H9 (cell line): Measurements from ENCODE around the gene C2CD2. TPM values are rescaled to one million over a fixed set of nuclear protein-coding genes. Genes with fewer than 3 reads are reported as not detected.
A peak's percentile ranks its signal among the peaks of the same experiment; 100 is the strongest.

ENCODE experiments used
- DNase-seq: peaks from one replicate; pipeline ENCODE4 v3.0.0-alpha.2; 2017
- H2AFZ ChIP-seq: one replicate; pipeline ENCODE4 v1.6.1; 2013; ENCODE audit warnings: mild to moderate bottlenecking, low read length, control low read depth, moderate library complexity
- H2AK5ac ChIP-seq: 2 replicates; pipeline ENCODE4 v1.6.1; 2013; ENCODE audit warnings: low read length, control low read depth, mixed read lengths; ENCODE audit not compliant: insufficient read length
- H2BK120ac ChIP-seq: one replicate; pipeline ENCODE4 v1.6.1; 2013; ENCODE audit warnings: low read depth, mild to moderate bottlenecking, low read length, control low read depth, inconsistent platforms; ENCODE audit not compliant: poor library complexity, severe bottlenecking
- H2BK12ac ChIP-seq: 2 replicates; pipeline ENCODE4 v1.6.1; 2013; ENCODE audit warnings: low read length, control low read depth, mixed read lengths, low read depth; ENCODE audit not compliant: insufficient read length
- H2BK15ac ChIP-seq: 2 replicates; pipeline ENCODE4 v1.6.1; 2013; ENCODE audit warnings: low read depth, low read length, control low read depth
- H2BK20ac ChIP-seq: one replicate; pipeline ENCODE4 v1.6.1; 2013; ENCODE audit warnings: low read depth, mild to moderate bottlenecking, low read length, control low read depth, inconsistent platforms; ENCODE audit not compliant: poor library complexity, severe bottlenecking
- H2BK5ac ChIP-seq: 2 replicates; pipeline ENCODE4 v1.6.1; 2013; ENCODE audit warnings: low read length, control low read depth, mixed read lengths; ENCODE audit not compliant: insufficient read length
- H3K14ac ChIP-seq: 2 replicates; pipeline ENCODE4 v1.6.1; 2013; ENCODE audit warnings: low read length, control low read depth; ENCODE audit not compliant: insufficient read depth
- H3K18ac ChIP-seq: 2 replicates; pipeline ENCODE4 v1.6.1; 2013; ENCODE audit warnings: low read depth, mild to moderate bottlenecking, mixed read lengths, low read length, control low read depth; ENCODE audit not compliant: insufficient read length
- H3K23ac ChIP-seq: 2 replicates; pipeline ENCODE4 v1.6.1; 2013; ENCODE audit warnings: low read length, control low read depth, mixed read lengths, low read depth; ENCODE audit not compliant: insufficient read length
- H3K23me2 ChIP-seq: 2 replicates; pipeline ENCODE4 v1.6.1; 2013; ENCODE audit warnings: low read depth, mild to moderate bottlenecking, mixed read lengths, low read length, control low read depth; ENCODE audit not compliant: insufficient read length, poor library complexity, severe bottlenecking
- H3K27ac ChIP-seq: 2 replicates; pipeline ENCODE4 v1.5.1; 2013; ENCODE audit warnings: low read length, control low read depth, mixed read lengths, low read depth; ENCODE audit not compliant: insufficient read length
- H3K27me3 ChIP-seq: 2 replicates; pipeline ENCODE4 v1.6.1; 2013; ENCODE audit warnings: low read length, control low read depth, inconsistent platforms; ENCODE audit not compliant: insufficient read depth
- H3K4ac ChIP-seq: 2 replicates; pipeline ENCODE4 v1.6.1; 2013; ENCODE audit warnings: low read depth, mild to moderate bottlenecking, control low read depth, inconsistent platforms, low read length, moderate library complexity
- H3K4me1 ChIP-seq: 2 replicates; pipeline ENCODE4 v1.6.1; 2013; ENCODE audit warnings: low read length, control low read depth, inconsistent platforms; ENCODE audit not compliant: insufficient read depth
- H3K4me2 ChIP-seq: 2 replicates; pipeline ENCODE4 v1.6.1; 2013; ENCODE audit warnings: low read length, control low read depth, mixed read lengths; ENCODE audit not compliant: insufficient read length, insufficient read depth
- H3K56ac ChIP-seq: 2 replicates; pipeline ENCODE4 v1.6.1; 2013; ENCODE audit warnings: low read depth, mild to moderate bottlenecking, mixed read lengths, low read length, control low read depth; ENCODE audit not compliant: insufficient read length
- H3K79me1 ChIP-seq: 2 replicates; pipeline ENCODE4 v1.6.1; 2013; ENCODE audit warnings: low read depth, mild to moderate bottlenecking, moderate library complexity, low read length, control low read depth, inconsistent platforms; ENCODE audit not compliant: insufficient read depth, poor library complexity, severe bottlenecking
- H3K79me2 ChIP-seq: 2 replicates; pipeline ENCODE4 v1.6.1; 2013; ENCODE audit warnings: low read length, control low read depth, inconsistent platforms; ENCODE audit not compliant: insufficient read depth
- H3K9ac ChIP-seq: 2 replicates; pipeline ENCODE4 v1.6.1; 2013; ENCODE audit warnings: low read length, control low read depth, mixed read lengths; ENCODE audit not compliant: insufficient read length; ENCODE audit errors: extremely low read depth
- H3K9me3 ChIP-seq: one replicate; pipeline ENCODE4 v1.6.1; 2013; ENCODE audit warnings: low read depth, low read length, inconsistent platforms; ENCODE audit not compliant: control insufficient read depth
- H3T11ph ChIP-seq: one replicate; pipeline ENCODE4 v1.6.1; 2013; ENCODE audit warnings: mild to moderate bottlenecking, low read length, control low read depth, inconsistent platforms
- H4K20me1 ChIP-seq: one replicate; pipeline ENCODE4 v1.6.1; 2013; ENCODE audit not compliant: control insufficient read depth, insufficient read length, insufficient read depth
- H4K5ac ChIP-seq: 2 replicates; pipeline ENCODE4 v1.6.1; 2013; ENCODE audit warnings: low read depth, mild to moderate bottlenecking, mixed read lengths, low read length, control low read depth; ENCODE audit not compliant: insufficient read length
- H4K8ac ChIP-seq: replicated peaks from 2 replicates; pipeline ENCODE4 v1.6.1; 2013; ENCODE audit warnings: low read length, control low read depth, mixed read lengths, low read depth; ENCODE audit not compliant: insufficient read length
- H4K91ac ChIP-seq: 2 replicates; pipeline ENCODE4 v1.6.1; 2013; ENCODE audit warnings: low read depth, mild to moderate bottlenecking, moderate library complexity, mixed read lengths, low read length, control low read depth; ENCODE audit not compliant: insufficient read length
- H3K27ac Mint-ChIP-seq, 3 experiments: 2 replicates in 2 of 3; 3 replicates in 1 of 3; pipeline ENCODE4 v1.8.0; 2020 to 2021; ENCODE audit warnings: mixed read lengths in 3 of 3, mild to moderate bottlenecking in 1 of 3, moderate library complexity in 1 of 3
- H3K27me3 Mint-ChIP-seq: 2 replicates; pipeline ENCODE4 v1.8.0; 2021; ENCODE audit warnings: low read depth, mild to moderate bottlenecking, moderate library complexity, mixed read lengths
- H3K36me3 Mint-ChIP-seq, 3 experiments: 2 replicates in 2 of 3; 3 replicates in 1 of 3; pipeline ENCODE4 v1.8.0; 2020 to 2021; ENCODE audit warnings: low read depth in 3 of 3, mixed read lengths in 3 of 3; ENCODE audit not compliant: insufficient read depth in 1 of 3
- H3K4me1 Mint-ChIP-seq, 2 experiments: 2 replicates each; pipeline ENCODE4 v1.8.0; 2020; ENCODE audit warnings: mixed read lengths in 2 of 2
- H3K4me3 Mint-ChIP-seq, 2 experiments: 2 replicates in 1 of 2; 3 replicates in 1 of 2; pipeline ENCODE4 v1.8.0; 2020 to 2021; ENCODE audit warnings: mild to moderate bottlenecking in 2 of 2, mixed read lengths in 2 of 2, moderate library complexity in 1 of 2
- H3K9me3 Mint-ChIP-seq, 2 experiments: 2 replicates in 1 of 2; 3 replicates in 1 of 2; pipeline ENCODE4 v1.8.0; 2020; ENCODE audit warnings: mild to moderate bottlenecking in 2 of 2, mixed read lengths in 2 of 2, moderate library complexity in 1 of 2
- CTCF ChIP-seq: fragments of 200-600 bp; sonication (generic); conservative IDR thresholded peaks from 3 replicates; pipeline ENCODE4 v1.8.0; 2021; ENCODE audit warnings: antibody characterized with exemption, mild to moderate bottlenecking
- WGBS: extraction: QIAGEN DNeasy Blood & Tissue Kit; methylation state at CpG from one replicate; pipeline ENCODE4 v1.1.7; 2013; ENCODE audit warnings: missing lambda C conversion rate, low lambda C conversion rate, mixed read lengths; ENCODE audit not compliant: insufficient read length; ENCODE audit errors: extremely low coverage; 5-methylcytosine and 5-hydroxymethylcytosine counted together
- total RNA-seq: library from RNA; stranded (reverse); gene quantifications from 2 replicates; pipeline ENCODE4 v1.2.1, GENCODE V29; 2021

Gene C2CD2
- total RNA-seq, 1 experiment from 2014 or later, result 14.6 TPM

GRCh38 chr21:41873005-41873404 is 80.8 kb downstream of the C2CD2 start:
- H3K14ac ChIP-seq, result no peak overlapping the region
- no peak overlapping the region for H3K23ac ChIP-seq
- no peak overlapping the region for H2BK15ac ChIP-seq
- no peak overlapping the region for H3K4me3 Mint-ChIP-seq
- no peaks in the 10 kb centered on the region for H3K4me1 ChIP-seq
- DNase-seq, result no peak
- no peaks in the 10 kb centered on the region; a peak in 1 of 5 replicates for H3K9me3 Mint-ChIP-seq
- no peaks in the 10 kb centered on the region for H3K27me3 Mint-ChIP-seq
- no peak overlapping the region for H2BK12ac ChIP-seq
- no peak overlapping the region for H2AK5ac ChIP-seq
- H3K18ac ChIP-seq, result no peak overlapping the region
- H3K4me1 Mint-ChIP-seq, result peaks cover 15 to 16% of the 10 kb centered on the region in 2 experiments
- TF ChIP-seq CTCF, result no peak
- no peak overlapping the region for H4K8ac ChIP-seq
- H3K23me2 ChIP-seq, result peaks cover 4% of the 10 kb centered on the region
- H2BK20ac ChIP-seq, result no peak overlapping the region
- peak overlapping the region in 1 of 3 experiments; percentile 21; a peak in 3 of 7 replicates for H3K27ac Mint-ChIP-seq
- no peak overlapping the region for H3K56ac ChIP-seq
- WGBS, result no CpG with 5 or more reads among the region's 13 CpGs
- H3K27me3 ChIP-seq, result no peaks in the 10 kb centered on the region
- H3K4ac ChIP-seq, result no peak overlapping the region
- no peak overlapping the region for H2BK5ac ChIP-seq
- peaks cover 1% of the 10 kb centered on the region; the same call in 1 of the 2 replicates for H3K79me2 ChIP-seq
- no peak overlapping the region for H4K91ac ChIP-seq
- H4K20me1 ChIP-seq, result no peaks in the 10 kb centered on the region
- no peaks in the 10 kb centered on the region for H3K9me3 ChIP-seq
- H3K27ac ChIP-seq, result no peak overlapping the region
- H3K9ac ChIP-seq, result no peak overlapping the region
- H2BK120ac ChIP-seq, result no peak overlapping the region
- H2AFZ ChIP-seq, result no peak overlapping the region
- H3K79me1 ChIP-seq, result peaks cover 3% of the 10 kb centered on the region
- peaks cover 0 to 9% (median 2%) of the 10 kb centered on the region in 3 experiments; a peak in 3 of 7 replicates for H3K36me3 Mint-ChIP-seq
- H3T11ph ChIP-seq, result no peak overlapping the region
- H3K4me2 ChIP-seq, result no peak overlapping the region
- no peak overlapping the region for H4K5ac ChIP-seq
